ENCODE results near the gene PTGS1. TPM values are rescaled to one million over a fixed set of nuclear protein-coding genes. Genes with fewer than 3 reads are reported as not detected.

PTGS1 gene
- total RNA-seq, 1 donor from 2014 or later: 16.4 TPM

GRCh38 chr9:122342323-122343050, 28.3 kb upstream of the PTGS1 start:
- intact Hi-C loops (cut with DNase I): no loop called here
- no peak overlapping the region for H3K27ac ChIP-seq
- no peaks in the 10 kb centered on the region for H3K27me3 ChIP-seq
- DNase-seq (no peak), ATAC-seq (no peak)
- no peak overlapping the region for H3K4me3 ChIP-seq
- no peak for TF ChIP-seq CTCF (IDR thresholded peaks at IDR 0.05)
- H3K9me3 ChIP-seq: no peaks in the 10 kb centered on the region
- H3K36me3 ChIP-seq: no peaks in the 10 kb centered on the region
- peaks cover 8% of the 10 kb centered on the region for H3K4me1 ChIP-seq

GRCh38 chr9:122346478-122347347, 24.1 kb upstream of the PTGS1 start:
- peak overlapping the region; percentile 58 for H3K27ac ChIP-seq
- H3K4me3 ChIP-seq: peak overlapping the region; percentile 56
- DNase-seq (peak; percentile 75), ATAC-seq (peak; percentile 71)
- no peak for TF ChIP-seq CTCF (IDR thresholded peaks at IDR 0.05)
- H3K27me3 ChIP-seq: no peaks in the 10 kb centered on the region
- no peaks in the 10 kb centered on the region for H3K9me3 ChIP-seq
- intact Hi-C loops (cut with DNase I): no loop called here
- peaks cover 9% of the 10 kb centered on the region for H3K4me1 ChIP-seq
- H3K36me3 ChIP-seq: no peaks in the 10 kb centered on the region

- Histone ChIP-seq H3K4me3 (peak overlapping the region; percentile 56), H3K4me1 (peaks cover 9% of the 10 kb centered on the region), H3K27me3 (no peaks in the 10 kb centered on the region), H3K27ac (peak overlapping the region; percentile 58), H3K36me3 (no peaks in the 10 kb centered on the region), H3K9me3 (no peaks in the 10 kb centered on the region)
- intact Hi-C loops (cut with DNase I): no loop called here
- no peak for TF ChIP-seq CTCF (IDR thresholded peaks at IDR 0.05)
- DNase-seq: no peak
- peak; percentile 2 for ATAC-seq
These were observed 23.2 kb upstream of the PTGS1 start for GRCh38 chr9:122347348-122348287.

GRCh38 chr9:122348288-122348777, 22.5 kb upstream of the PTGS1 start:
- ATAC-seq (no peak), DNase-seq (no peak)
- no peaks in the 10 kb centered on the region for H3K9me3 ChIP-seq
- peak overlapping the region; percentile 17 for H3K27ac ChIP-seq
- peaks cover 9% of the 10 kb centered on the region for H3K4me1 ChIP-seq
- H3K27me3 ChIP-seq: no peaks in the 10 kb centered on the region
- no peak for TF ChIP-seq CTCF (IDR thresholded peaks at IDR 0.05)
- H3K4me3 ChIP-seq: no peak overlapping the region
- no peaks in the 10 kb centered on the region for H3K36me3 ChIP-seq
- intact Hi-C loops (cut with DNase I): no loop called here

DNA sequence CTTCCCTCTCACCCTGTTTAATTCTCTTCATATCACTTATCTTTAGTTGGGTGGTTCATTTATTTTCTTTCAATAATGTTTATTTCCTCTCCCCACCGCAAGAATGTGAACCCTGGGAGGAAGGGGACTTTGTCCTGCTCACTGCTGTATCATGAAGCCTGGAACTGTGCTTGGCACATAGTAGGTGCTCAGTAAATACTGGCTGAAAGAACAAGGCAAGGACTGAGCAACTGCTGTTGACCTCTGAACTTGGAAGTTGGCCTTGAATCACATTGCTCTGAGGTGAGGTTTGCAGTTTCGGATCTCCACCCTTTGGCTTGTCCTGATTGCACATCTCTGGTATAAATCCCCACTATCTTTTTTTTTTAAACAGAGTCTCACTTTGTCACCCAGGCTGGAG, 22.0 kb upstream of the PTGS1 start:
- Histone ChIP-seq H3K4me1 (peaks cover 9% of the 10 kb centered on the region), H3K9me3 (no peaks in the 10 kb centered on the region), H3K4me3 (no peak overlapping the region), H3K36me3 (no peaks in the 10 kb centered on the region), H3K27ac (no peak overlapping the region), H3K27me3 (no peaks in the 10 kb centered on the region)
- DNase-seq (no peak), ATAC-seq (no peak)
- intact Hi-C loops (cut with DNase I): no loop called here
- TF ChIP-seq CTCF (IDR thresholded peaks at IDR 0.05): no peak

Data from upper lobe of right lung (tissue), 1 donor.